ENCODE measurements around the gene ATF6B.
"Not testable (repeated sequence)": the region's sequence is repeated elsewhere in the genome, so short reads cannot be mapped to it uniquely, and the experiment has no call there.

Gene ATF6B

GRCh38 chr6:32107406-32107805 is 20.6 kb downstream of the ATF6B start:
- DNase-seq (ENCODE audit: low spot score) = no peak

- no peak for DNase-seq (ENCODE audit: low spot score)
Observed at GRCh38 chr6:32105433-32105832, 22.6 kb downstream of the ATF6B start.

GRCh38 chr6:32102255-32102654 is 25.8 kb downstream of the ATF6B start:
- DNase-seq (ENCODE audit: low spot score) = no peak

- DNase-seq (ENCODE audit: low spot score) = not testable (repeated sequence)
Observed at GRCh38 chr6:32100251-32100650, 27.8 kb downstream of the ATF6B start.

- DNase-seq (ENCODE audit: low spot score) = no peak
Observed at GRCh38 chr6:32097364-32097763, 30.7 kb downstream of the ATF6B start.

GRCh38 chr6:32096394-32097258 is 31.4 kb downstream of the ATF6B start:
- DNase-seq (ENCODE audit: low spot score) = no peak

- no peak for DNase-seq (ENCODE audit: low spot score)
Observed at GRCh38 chr6:32096087-32096393, 32.0 kb downstream of the ATF6B start.

- DNase-seq (ENCODE audit: low spot score) = no peak
Observed at GRCh38 chr6:32095338-32096086, 32.5 kb downstream of the ATF6B start.

- no peak for DNase-seq (ENCODE audit: low spot score)
Observed at GRCh38 chr6:32092760-32093497, 35.1 kb downstream of the ATF6B start.

GRCh38 chr6:32089082-32089828 is 38.8 kb downstream of the ATF6B start:
- DNase-seq (ENCODE audit: low spot score) = no peak

GRCh38 chr6:32088487-32089049 is 39.5 kb downstream of the ATF6B start:
- DNase-seq (ENCODE audit: low spot score) = no peak

GRCh38 chr6:32087574-32088486 is 40.2 kb downstream of the ATF6B start:
- no peak for DNase-seq (ENCODE audit: low spot score)

GRCh38 chr6:32086661-32087573 is 41.1 kb downstream of the ATF6B start:
- DNase-seq (ENCODE audit: low spot score) = no peak

- DNase-seq (ENCODE audit: low spot score) = no peak
Observed at GRCh38 chr6:32085759-32086459, 42.1 kb downstream of the ATF6B start.

- no peak for DNase-seq (ENCODE audit: low spot score)
Observed at GRCh38 chr6:32084780-32085179, 43.3 kb downstream of the ATF6B start.

- no peak for DNase-seq (ENCODE audit: low spot score)
Observed at GRCh38 chr6:32083812-32084768, 44.0 kb downstream of the ATF6B start.

- DNase-seq (ENCODE audit: low spot score) = no peak
Observed at GRCh38 chr6:32082935-32083334, 45.1 kb downstream of the ATF6B start.

GRCh38 chr6:32082478-32082877 is 45.6 kb downstream of the ATF6B start:
- no peak for DNase-seq (ENCODE audit: low spot score)
